ENCODE data around the gene TMEM115. TPM values are rescaled to one million over a fixed set of nuclear protein-coding genes. Genes with fewer than 3 reads are reported as not detected.

Gene TMEM115
- total RNA-seq, 1 experiment from 2014 or later = 31.9 TPM

GRCh38 chr3:50392101-50392715, 32.9 kb upstream of the TMEM115 start:
- POLR2A ChIA-PET = no interaction called here
- DNase-seq (ENCODE audit: unreplicated experiment) = no peak
- no peak overlapping the region for H3K27ac Mint-ChIP-seq (ENCODE audit: low read depth, unreplicated experiment)
- intact Hi-C loops (cut with micrococcal nuclease) = no loop called here
- no peaks in the 10 kb centered on the region for H3K9me3 Mint-ChIP-seq (ENCODE audit: unreplicated experiment)
- H3K36me3 Mint-ChIP-seq (ENCODE audit: insufficient read depth, unreplicated experiment) = no peaks in the 10 kb centered on the region
- CTCF ChIA-PET = no interaction called here
- no peak for TF ChIP-seq CTCF (IDR thresholded peaks at IDR 0.05; ENCODE audit: unreplicated experiment)
- H3K27me3 Mint-ChIP-seq (ENCODE audit: insufficient read depth, unreplicated experiment) = no peaks in the 10 kb centered on the region
- H3K4me3 Mint-ChIP-seq (ENCODE audit: unreplicated experiment) = no peak overlapping the region
- H3K4me1 Mint-ChIP-seq (ENCODE audit: insufficient read depth, unreplicated experiment) = peaks cover 20% of the 10 kb centered on the region
- no TSS peak for BruUV-seq (replicated peaks)

- Mint-ChIP-seq H3K27me3 (ENCODE audit: insufficient read depth, unreplicated experiment) (no peaks in the 10 kb centered on the region), H3K36me3 (ENCODE audit: insufficient read depth, unreplicated experiment) (no peaks in the 10 kb centered on the region), H3K4me1 (ENCODE audit: insufficient read depth, unreplicated experiment) (peaks cover 14% of the 10 kb centered on the region), H3K27ac (ENCODE audit: low read depth, unreplicated experiment) (no peak overlapping the region), H3K9me3 (ENCODE audit: unreplicated experiment) (no peaks in the 10 kb centered on the region), H3K4me3 (ENCODE audit: unreplicated experiment) (no peak overlapping the region)
- TF ChIP-seq CTCF (IDR thresholded peaks at IDR 0.05; ENCODE audit: unreplicated experiment) = no peak
- BruUV-seq (replicated peaks) = no TSS peak
- DNase-seq (ENCODE audit: unreplicated experiment) = peak; percentile 76
- intact Hi-C loops (cut with micrococcal nuclease) = no loop called here
- POLR2A ChIA-PET = interaction anchor here (1.2 kb wide), 1 partner anchor 45 kb away, joined by 3 read pairs; the partner anchor contains the start of gene ZMYND10
- CTCF ChIA-PET = interaction anchor here (0.6 to 0.9 kb wide), 3 partner anchors 54 to 196 kb away, joined by 3 to 5 read pairs (median 3); partner anchors contain the start of genes HYAL3 and NAA80
Measured at GRCh38 chr3:50390508-50391224, 31.3 kb upstream of the TMEM115 start.

- no peak overlapping the region for H3K27ac Mint-ChIP-seq (ENCODE audit: low read depth, unreplicated experiment)
- ChIA-PET CTCF (interaction anchor here (0.9 to 1.3 kb wide), 3 partner anchors 42 to 227 kb away, joined by 3 read pairs; no protein-coding TSS in a partner anchor), POLR2A (no interaction called here)
- H3K4me3 Mint-ChIP-seq (ENCODE audit: unreplicated experiment) = no peak overlapping the region
- H3K9me3 Mint-ChIP-seq (ENCODE audit: unreplicated experiment) = no peaks in the 10 kb centered on the region
- peaks cover 14% of the 10 kb centered on the region for H3K4me1 Mint-ChIP-seq (ENCODE audit: insufficient read depth, unreplicated experiment)
- no peaks in the 10 kb centered on the region for H3K36me3 Mint-ChIP-seq (ENCODE audit: insufficient read depth, unreplicated experiment)
- H3K27me3 Mint-ChIP-seq (ENCODE audit: insufficient read depth, unreplicated experiment) = no peaks in the 10 kb centered on the region
- intact Hi-C loops (cut with micrococcal nuclease) = no loop called here
- no TSS peak for BruUV-seq (replicated peaks)
- no peak for DNase-seq (ENCODE audit: unreplicated experiment)
- no peak for TF ChIP-seq CTCF (IDR thresholded peaks at IDR 0.05; ENCODE audit: unreplicated experiment)
Measured at GRCh38 chr3:50389414-50389767, 30.1 kb upstream of the TMEM115 start.

- POLR2A ChIA-PET = no interaction called here
Measured at GRCh38 chr3:50388720-50389413, 29.5 kb upstream of the TMEM115 start.

More at GRCh38 chr3:50388720-50389413, 29.5 kb upstream of the TMEM115 start:
- Mint-ChIP-seq H3K36me3 (ENCODE audit: insufficient read depth, unreplicated experiment) (no peaks in the 10 kb centered on the region), H3K4me1 (ENCODE audit: insufficient read depth, unreplicated experiment) (peaks cover 14% of the 10 kb centered on the region), H3K27ac (ENCODE audit: low read depth, unreplicated experiment) (no peak overlapping the region), H3K4me3 (ENCODE audit: unreplicated experiment) (no peak overlapping the region), H3K9me3 (ENCODE audit: unreplicated experiment) (no peaks in the 10 kb centered on the region), H3K27me3 (ENCODE audit: insufficient read depth, unreplicated experiment) (no peaks in the 10 kb centered on the region)
- intact Hi-C loops (cut with micrococcal nuclease) = no loop called here
- CTCF ChIA-PET = interaction anchor here (0.9 to 1.3 kb wide), 3 partner anchors 41 to 227 kb away, joined by 3 read pairs; no protein-coding TSS in a partner anchor
- no TSS peak for BruUV-seq (replicated peaks)
- no peak for DNase-seq (ENCODE audit: unreplicated experiment)
- TF ChIP-seq CTCF (IDR thresholded peaks at IDR 0.05; ENCODE audit: unreplicated experiment) = no peak
